ENCODE data around the gene ZSWIM6. TPM values are rescaled to one million over a fixed set of nuclear protein-coding genes. Genes with fewer than 3 reads are reported as not detected.

The ZSWIM6 gene
- total RNA-seq, 2 donors from 2014 or later = 4.6 to 5.6 TPM

- Histone ChIP-seq H3K4me3 (no peak overlapping the region), H3K36me3 (no peaks in the 10 kb centered on the region), H3K27ac (no peak overlapping the region), H3K9me3 (no peaks in the 10 kb centered on the region), H3K27me3 (no peaks in the 10 kb centered on the region), H3K4me1 (no peaks in the 10 kb centered on the region)
- DNase-seq (ENCODE audit: low spot score) = no peak
- TF ChIP-seq CTCF (IDR thresholded peaks at IDR 0.05) = no peak
Measured at GRCh38 chr5:61491861-61492260, 159.8 kb downstream of the ZSWIM6 start.

- DNase-seq (ENCODE audit: low spot score) = no peak
- Histone ChIP-seq H3K4me3 (no peak overlapping the region), H3K27me3 (no peaks in the 10 kb centered on the region), H3K9me3 (no peaks in the 10 kb centered on the region), H3K4me1 (no peaks in the 10 kb centered on the region), H3K27ac (no peak overlapping the region), H3K36me3 (no peaks in the 10 kb centered on the region)
- no peak for TF ChIP-seq CTCF (IDR thresholded peaks at IDR 0.05)
Measured at GRCh38 chr5:61493973-61494372, 161.9 kb downstream of the ZSWIM6 start.

- H3K27ac ChIP-seq = no peak overlapping the region
- H3K27me3 ChIP-seq = no peaks in the 10 kb centered on the region
- H3K36me3 ChIP-seq = no peaks in the 10 kb centered on the region
- no peaks in the 10 kb centered on the region for H3K9me3 ChIP-seq
- no peaks in the 10 kb centered on the region for H3K4me1 ChIP-seq
- no peak for DNase-seq (ENCODE audit: low spot score)
- no peak for TF ChIP-seq CTCF (IDR thresholded peaks at IDR 0.05)
- H3K4me3 ChIP-seq = no peak overlapping the region
Measured at GRCh38 chr5:61496446-61496845, 164.4 kb downstream of the ZSWIM6 start.

- Histone ChIP-seq H3K27me3 (no peaks in the 10 kb centered on the region), H3K4me3 (no peak overlapping the region), H3K4me1 (no peaks in the 10 kb centered on the region), H3K27ac (no peak overlapping the region), H3K36me3 (no peaks in the 10 kb centered on the region), H3K9me3 (no peaks in the 10 kb centered on the region)
- DNase-seq (ENCODE audit: low spot score) = no peak
- TF ChIP-seq CTCF (IDR thresholded peaks at IDR 0.05) = no peak
Measured at GRCh38 chr5:61496860-61497259, 164.8 kb downstream of the ZSWIM6 start.

- TF ChIP-seq CTCF (IDR thresholded peaks at IDR 0.05) = no peak
Measured at GRCh38 chr5:61498121-61498520, 166.1 kb downstream of the ZSWIM6 start.

GRCh38 chr5:61501971-61502370 is 169.9 kb downstream of the ZSWIM6 start:
- no peaks in the 10 kb centered on the region for H3K27me3 ChIP-seq
- no peaks in the 10 kb centered on the region for H3K9me3 ChIP-seq
- H3K4me1 ChIP-seq = no peaks in the 10 kb centered on the region
- TF ChIP-seq CTCF (IDR thresholded peaks at IDR 0.05) = no peak
- no peaks in the 10 kb centered on the region for H3K36me3 ChIP-seq
- no peak for DNase-seq (ENCODE audit: low spot score)
- no peak overlapping the region for H3K4me3 ChIP-seq
- no peak overlapping the region for H3K27ac ChIP-seq

More at GRCh38 chr5:61498121-61498520, 166.1 kb downstream of the ZSWIM6 start:
- H3K27ac ChIP-seq = no peak overlapping the region
- DNase-seq (ENCODE audit: low spot score) = no peak
- H3K36me3 ChIP-seq = no peaks in the 10 kb centered on the region
- H3K4me1 ChIP-seq = no peaks in the 10 kb centered on the region
- no peaks in the 10 kb centered on the region for H3K9me3 ChIP-seq
- H3K4me3 ChIP-seq = no peak overlapping the region
- H3K27me3 ChIP-seq = no peaks in the 10 kb centered on the region

Measured in right atrium auricular region (tissue), 2 donors.